SK-N-SH treated with all-trans-retinoic acid at 6 μM for 48 hours (cell line): ENCODE measurements around the gene RBM6.

Experiments
- ATAC-seq: fragments of 200-7000 bp; cut with Tn5 transposase; 3 replicates; pipeline ENCODE4 v1.9.1; 2020; ENCODE audit warnings: mild to moderate bottlenecking, moderate library complexity
- ARNTL ChIP-seq: fragments of 450-650 bp; formaldehyde crosslinking; IDR thresholded peaks from 2 replicates; pipeline ENCODE4 v1.5.0; 2020; ENCODE audit warnings: low read depth, mild to moderate bottlenecking, moderate library complexity, borderline replicate concordance
- CSRNP3 ChIP-seq: fragments of 250-450 bp; sonication (Bioruptor Pico); IDR thresholded peaks from 2 replicates; pipeline ENCODE4 v1.5.1; 2021; ENCODE audit warnings: mild to moderate bottlenecking, moderate library complexity
- ESRRG ChIP-seq: fragments of 250-450 bp; sonication (Bioruptor Pico); IDR thresholded peaks from 2 replicates; pipeline ENCODE4 v1.6.1; 2021; ENCODE audit warnings: mild to moderate bottlenecking
- GLIS3 ChIP-seq: fragments of 250-450 bp; sonication (Bioruptor Pico); IDR thresholded peaks from 2 replicates; pipeline ENCODE4 v1.5.0; 2020; ENCODE audit warnings: mild to moderate bottlenecking, moderate library complexity
- OSR1 ChIP-seq: fragments of 250-450 bp; sonication (Bioruptor Pico); IDR thresholded peaks from 2 replicates; pipeline ENCODE4 v1.8.0; 2022; ENCODE audit warnings: moderate library complexity, mild to moderate bottlenecking, inconsistent platforms
- PPARA ChIP-seq: fragments of 250-450 bp; sonication (Bioruptor Pico); IDR thresholded peaks from 2 replicates; pipeline ENCODE4 v1.5.0; 2020; ENCODE audit warnings: mild to moderate bottlenecking, borderline replicate concordance
- RARB ChIP-seq: fragments of 250-450 bp; sonication (Bioruptor Pico); IDR thresholded peaks from 2 replicates; pipeline ENCODE4 v1.8.0; 2021; ENCODE audit warnings: mild to moderate bottlenecking, moderate library complexity
- SNAI2 ChIP-seq: fragments of 250-450 bp; sonication (Bioruptor Pico); IDR thresholded peaks from 2 replicates; pipeline ENCODE4 v1.5.0; 2020; ENCODE audit warnings: mild to moderate bottlenecking, moderate library complexity
- TCF4 ChIP-seq: fragments of 250-450 bp; sonication (Bioruptor Pico); IDR thresholded peaks from 2 replicates; pipeline ENCODE4 v1.8.0; 2021; ENCODE audit warnings: mild to moderate bottlenecking, moderate library complexity, borderline replicate concordance
- TOX ChIP-seq: fragments of 250-450 bp; sonication (Bioruptor Pico); IDR thresholded peaks from 2 replicates; pipeline ENCODE4 v1.8.0; 2021; ENCODE audit warnings: mild to moderate bottlenecking, moderate library complexity, borderline replicate concordance
- TSHZ2 ChIP-seq: fragments of 250-450 bp; sonication (Bioruptor Pico); IDR thresholded peaks from 2 replicates; pipeline ENCODE4 v1.5.0; 2020; ENCODE audit warnings: mild to moderate bottlenecking, moderate library complexity
- ZFP3 ChIP-seq: fragments of 250-450 bp; sonication (Bioruptor Pico); IDR thresholded peaks from 2 replicates; pipeline ENCODE4 v1.5.0; 2020; ENCODE audit warnings: mild to moderate bottlenecking, moderate library complexity
- ZFP30 ChIP-seq: fragments of 450-650 bp; formaldehyde crosslinking; IDR thresholded peaks from 2 replicates; pipeline ENCODE4 v1.5.0; 2022; ENCODE audit warnings: mild to moderate bottlenecking, moderate library complexity
- ZNF565 ChIP-seq: fragments of 450-650 bp; formaldehyde crosslinking; conservative IDR thresholded peaks from 2 replicates; pipeline ENCODE4 v1.5.0; 2020; ENCODE audit warnings: low read depth, mild to moderate bottlenecking, moderate library complexity
- ZNF70 ChIP-seq: fragments of 450-650 bp; formaldehyde crosslinking; IDR thresholded peaks from 2 replicates; pipeline ENCODE4 v1.5.0; 2020; ENCODE audit warnings: mild to moderate bottlenecking, moderate library complexity
- ZNF8 ChIP-seq: fragments of 450-650 bp; formaldehyde crosslinking; IDR thresholded peaks from 2 replicates; pipeline ENCODE4 v1.5.0; 2020; ENCODE audit warnings: mild to moderate bottlenecking, moderate library complexity
- TF ChIP-seq, protein P1 (sequence below): fragments of 250-450 bp; sonication (Bioruptor Pico); IDR thresholded peaks from 2 replicates; pipeline ENCODE4 v1.8.0; 2020; ENCODE audit warnings: mild to moderate bottlenecking, moderate library complexity, borderline replicate concordance
- TF ChIP-seq, protein P2 (sequence below): fragments of 250-450 bp; sonication (Bioruptor Pico); IDR thresholded peaks from 2 replicates; pipeline ENCODE4 v1.5.1; 2020; ENCODE audit warnings: low read depth, mild to moderate bottlenecking, moderate library complexity

Gene RBM6

DNA sequence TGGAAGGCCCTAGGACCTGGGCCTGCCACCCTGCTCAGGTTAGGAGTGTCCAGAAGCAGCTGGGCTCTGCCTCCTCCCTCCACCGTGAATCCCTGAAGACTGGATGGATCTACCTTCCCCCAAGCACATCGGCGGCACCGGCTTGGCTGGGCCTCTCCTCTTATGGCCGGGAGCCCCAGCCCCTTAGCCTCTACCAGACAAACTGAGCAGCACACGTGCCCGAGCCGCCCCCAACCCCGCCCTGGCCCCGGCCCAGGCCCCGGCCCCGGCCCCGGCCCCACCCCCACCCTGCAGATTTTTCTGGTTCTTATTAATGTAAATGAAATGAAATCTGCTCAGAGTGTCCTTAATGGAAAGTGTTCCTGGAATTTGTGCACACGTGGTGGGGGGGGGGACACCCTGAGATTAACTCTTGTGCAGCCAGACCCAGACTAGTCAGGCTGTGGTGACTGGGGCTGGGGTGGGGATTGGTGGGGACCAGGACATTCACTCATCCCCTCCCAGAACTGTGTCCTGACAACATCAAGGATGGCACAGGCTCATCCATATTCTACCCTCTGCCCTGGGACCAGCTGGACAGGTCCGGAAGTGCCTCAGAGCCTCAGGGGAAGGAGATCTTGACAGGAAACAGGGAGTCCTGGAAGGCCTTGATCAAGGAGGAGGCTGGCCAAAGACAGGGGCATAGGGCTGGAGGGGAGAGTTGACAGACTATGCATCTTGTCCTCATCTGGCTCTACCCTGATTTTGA, 184.3 kb downstream of the RBM6 start:
- ATAC-seq: peak; percentile 25
- TF ChIP-seq ZNF8 (CRISPR knock-in tag): no peak
- peak; percentile 88 for TF ChIP-seq ZNF70 (CRISPR knock-in tag)
- no peak for TF ChIP-seq PPARA (CRISPR knock-in tag)

DNA sequence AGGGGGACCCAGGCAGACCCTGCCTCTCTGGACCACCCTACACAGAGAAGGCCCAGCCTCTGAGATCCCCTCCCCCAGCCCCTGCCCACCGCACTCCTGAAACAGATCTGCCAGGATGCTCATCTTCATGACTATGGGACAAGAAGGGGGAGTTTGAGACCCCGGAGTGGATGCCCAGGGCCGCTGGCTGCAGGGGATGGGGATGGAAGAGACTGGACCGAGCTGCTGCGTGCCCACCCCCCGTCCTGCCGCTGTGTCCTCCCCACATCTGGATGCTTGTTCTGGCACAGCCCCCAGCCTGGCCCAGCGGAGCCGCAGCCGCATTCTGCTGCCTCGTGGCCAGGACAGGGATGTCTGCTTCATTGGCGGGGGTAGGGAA, 184.8 kb downstream of the RBM6 start:
- no peak for ATAC-seq
- TF ChIP-seq RARB (CRISPR knock-in tag): no peak
- TF ChIP-seq TSHZ2 (CRISPR knock-in tag): no peak
- TF ChIP-seq ZFP30 (CRISPR knock-in tag): no peak

DNA sequence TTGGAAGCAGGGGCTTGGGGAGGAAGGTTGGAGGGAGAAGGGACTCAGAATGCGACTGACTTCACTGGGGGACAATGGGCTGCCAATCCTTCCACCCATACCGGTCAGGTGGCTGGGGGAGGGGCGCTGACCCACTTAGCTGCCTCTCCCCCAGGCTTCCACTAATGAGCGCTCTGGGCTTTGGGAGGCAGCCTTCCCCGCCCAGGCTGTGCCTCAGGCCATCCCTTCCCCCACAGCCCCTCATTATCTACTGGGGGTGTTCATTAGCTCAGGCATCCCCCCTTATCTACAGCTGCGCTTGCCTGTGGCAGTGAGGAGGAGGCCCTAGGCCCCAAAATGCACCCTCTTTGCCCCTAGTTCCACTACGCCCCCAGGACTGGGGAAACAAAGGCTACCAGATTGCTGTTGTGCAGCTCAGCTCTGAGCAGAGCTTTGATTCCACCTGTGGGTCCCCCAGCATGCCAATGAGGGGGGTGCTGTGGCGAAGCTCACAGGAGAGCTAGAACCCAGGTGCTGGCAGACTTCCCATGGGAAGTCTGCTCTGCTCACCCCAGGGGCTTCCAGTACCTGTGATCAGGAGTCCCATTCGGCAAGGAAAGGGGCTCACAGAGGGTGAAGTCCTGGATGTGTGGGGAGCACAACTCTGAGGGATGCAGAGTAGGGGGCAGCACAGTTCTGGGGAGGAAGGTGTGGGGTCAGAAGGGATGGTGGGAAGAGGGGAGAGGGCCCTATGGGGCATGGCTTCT, 185.8 kb downstream of the RBM6 start:
- no peak for ATAC-seq
- TF ChIP-seq, protein P1, sequence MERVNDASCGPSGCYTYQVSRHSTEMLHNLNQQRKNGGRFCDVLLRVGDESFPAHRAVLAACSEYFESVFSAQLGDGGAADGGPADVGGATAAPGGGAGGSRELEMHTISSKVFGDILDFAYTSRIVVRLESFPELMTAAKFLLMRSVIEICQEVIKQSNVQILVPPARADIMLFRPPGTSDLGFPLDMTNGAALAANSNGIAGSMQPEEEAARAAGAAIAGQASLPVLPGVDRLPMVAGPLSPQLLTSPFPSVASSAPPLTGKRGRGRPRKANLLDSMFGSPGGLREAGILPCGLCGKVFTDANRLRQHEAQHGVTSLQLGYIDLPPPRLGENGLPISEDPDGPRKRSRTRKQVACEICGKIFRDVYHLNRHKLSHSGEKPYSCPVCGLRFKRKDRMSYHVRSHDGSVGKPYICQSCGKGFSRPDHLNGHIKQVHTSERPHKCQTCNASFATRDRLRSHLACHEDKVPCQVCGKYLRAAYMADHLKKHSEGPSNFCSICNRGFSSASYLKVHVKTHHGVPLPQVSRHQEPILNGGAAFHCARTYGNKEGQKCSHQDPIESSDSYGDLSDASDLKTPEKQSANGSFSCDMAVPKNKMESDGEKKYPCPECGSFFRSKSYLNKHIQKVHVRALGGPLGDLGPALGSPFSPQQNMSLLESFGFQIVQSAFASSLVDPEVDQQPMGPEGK (CRISPR knock-in tag): no peak
- no peak for TF ChIP-seq ARNTL (CRISPR knock-in tag)
- no peak for TF ChIP-seq ZNF565
- no peak for TF ChIP-seq ZFP3
- TF ChIP-seq PPARA (CRISPR knock-in tag): no peak
- TF ChIP-seq SNAI2 (CRISPR knock-in tag): no peak
- no peak for TF ChIP-seq TCF4 (CRISPR knock-in tag)
- TF ChIP-seq CSRNP3 (CRISPR knock-in tag): no peak
- TF ChIP-seq TOX (CRISPR knock-in tag): no peak
- no peak for TF ChIP-seq TSHZ2 (CRISPR knock-in tag)
- TF ChIP-seq, all 23 proteins: peak for 0

DNA sequence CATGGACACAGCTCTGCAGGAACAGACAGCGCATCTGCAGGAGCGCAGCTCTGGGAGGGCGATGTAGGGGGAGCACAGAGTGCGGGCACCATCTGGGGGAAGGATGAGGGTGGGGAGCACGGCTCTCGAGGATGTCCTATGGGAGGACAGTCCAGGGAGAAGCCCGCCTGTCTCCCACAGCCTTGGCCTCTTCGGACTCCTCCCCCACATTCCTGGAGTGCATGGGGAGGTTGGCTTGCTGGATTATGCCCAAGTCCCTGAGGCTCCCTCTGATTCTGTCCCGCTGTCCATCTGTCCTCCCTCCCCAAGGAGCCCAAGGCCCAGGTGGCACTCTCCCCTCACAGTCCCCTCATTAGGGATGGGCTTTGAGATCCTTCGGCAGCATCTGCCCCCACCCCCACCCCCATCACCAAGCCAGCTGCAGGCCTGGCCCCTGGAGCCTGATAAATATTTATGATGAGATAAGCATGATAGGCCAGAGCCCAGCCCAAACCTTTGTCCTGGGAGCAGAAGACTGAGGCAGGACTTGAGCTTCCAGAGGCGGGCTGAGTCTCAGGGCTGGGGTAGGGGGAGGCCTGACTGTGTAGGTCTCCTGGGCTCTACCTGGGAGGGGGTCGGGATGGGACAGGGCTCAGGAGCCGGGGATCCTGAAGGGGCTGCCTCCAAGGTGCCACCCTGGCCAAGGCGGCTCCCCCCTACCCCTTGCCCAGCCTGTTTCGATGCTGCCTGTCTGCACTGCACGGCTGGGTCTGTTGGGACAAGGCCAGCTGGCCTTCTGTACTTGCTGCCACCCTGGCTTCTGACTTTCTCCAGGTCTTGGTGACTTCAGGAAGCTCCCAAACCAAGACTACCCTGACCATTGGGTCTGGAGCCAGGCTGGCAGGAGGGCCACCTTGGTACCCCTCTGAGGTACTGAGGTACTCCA, 186.6 kb downstream of the RBM6 start:
- peak; percentile 13; the same call in 2 of the 3 replicates for ATAC-seq
- TF ChIP-seq GLIS3 (CRISPR knock-in tag): no peak
- TF ChIP-seq ESRRG (CRISPR knock-in tag): no peak
- TF ChIP-seq ZNF8 (CRISPR knock-in tag): no peak
- no peak for TF ChIP-seq TCF4 (CRISPR knock-in tag)
- TF ChIP-seq, protein P1 (CRISPR knock-in tag): no peak
- TF ChIP-seq, protein P2, sequence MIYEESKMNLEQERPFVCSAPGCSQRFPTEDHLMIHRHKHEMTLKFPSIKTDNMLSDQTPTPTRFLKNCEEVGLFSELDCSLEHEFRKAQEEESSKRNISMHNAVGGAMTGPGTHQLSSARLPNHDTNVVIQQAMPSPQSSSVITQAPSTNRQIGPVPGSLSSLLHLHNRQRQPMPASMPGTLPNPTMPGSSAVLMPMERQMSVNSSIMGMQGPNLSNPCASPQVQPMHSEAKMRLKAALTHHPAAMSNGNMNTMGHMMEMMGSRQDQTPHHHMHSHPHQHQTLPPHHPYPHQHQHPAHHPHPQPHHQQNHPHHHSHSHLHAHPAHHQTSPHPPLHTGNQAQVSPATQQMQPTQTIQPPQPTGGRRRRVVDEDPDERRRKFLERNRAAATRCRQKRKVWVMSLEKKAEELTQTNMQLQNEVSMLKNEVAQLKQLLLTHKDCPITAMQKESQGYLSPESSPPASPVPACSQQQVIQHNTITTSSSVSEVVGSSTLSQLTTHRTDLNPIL: no peak
- no peak for TF ChIP-seq PPARA (CRISPR knock-in tag)
- no peak for TF ChIP-seq CSRNP3 (CRISPR knock-in tag)
- no peak for TF ChIP-seq OSR1 (CRISPR knock-in tag)
